Loucy (cell line): ENCODE data around the gene VWA8.

ENCODE experiments used
- EZH2phosphoT487 ChIP-seq: fragments of 200-600 bp; IDR thresholded peaks from 2 replicates; pipeline ENCODE4 v1.6.1; 2018; ENCODE audit warnings: antibody characterized with exemption, mild to moderate bottlenecking, moderate library complexity, borderline replicate concordance
- TF ChIP-seq, protein P1 (sequence below): fragments of 200-600 bp; sonication (generic); conservative IDR thresholded peaks from 2 replicates; pipeline ENCODE4 v1.5.1; 2014; ENCODE audit warnings: mild to moderate bottlenecking, antibody characterized with exemption, low read length

DNA sequence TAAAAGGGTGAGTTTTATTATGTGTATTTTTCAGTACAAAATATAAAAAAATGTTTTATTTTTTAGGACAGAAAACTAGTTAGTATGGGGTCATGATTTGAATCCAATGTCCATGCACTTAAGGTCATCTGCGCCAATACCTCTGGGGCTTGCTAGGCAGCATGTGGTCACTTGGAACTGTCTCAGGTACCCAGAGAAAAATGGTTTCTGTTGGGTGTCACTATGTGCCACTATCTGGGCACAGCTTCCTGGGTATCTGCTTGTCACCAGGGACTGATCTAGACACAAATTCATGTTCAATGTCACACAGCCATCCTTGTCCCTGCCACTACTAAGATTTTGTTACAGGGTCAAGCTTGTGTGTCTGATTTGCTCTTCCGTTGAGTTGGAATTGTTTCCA, 403.2 kb downstream of the VWA8 start:
- TF ChIP-seq, protein P1, sequence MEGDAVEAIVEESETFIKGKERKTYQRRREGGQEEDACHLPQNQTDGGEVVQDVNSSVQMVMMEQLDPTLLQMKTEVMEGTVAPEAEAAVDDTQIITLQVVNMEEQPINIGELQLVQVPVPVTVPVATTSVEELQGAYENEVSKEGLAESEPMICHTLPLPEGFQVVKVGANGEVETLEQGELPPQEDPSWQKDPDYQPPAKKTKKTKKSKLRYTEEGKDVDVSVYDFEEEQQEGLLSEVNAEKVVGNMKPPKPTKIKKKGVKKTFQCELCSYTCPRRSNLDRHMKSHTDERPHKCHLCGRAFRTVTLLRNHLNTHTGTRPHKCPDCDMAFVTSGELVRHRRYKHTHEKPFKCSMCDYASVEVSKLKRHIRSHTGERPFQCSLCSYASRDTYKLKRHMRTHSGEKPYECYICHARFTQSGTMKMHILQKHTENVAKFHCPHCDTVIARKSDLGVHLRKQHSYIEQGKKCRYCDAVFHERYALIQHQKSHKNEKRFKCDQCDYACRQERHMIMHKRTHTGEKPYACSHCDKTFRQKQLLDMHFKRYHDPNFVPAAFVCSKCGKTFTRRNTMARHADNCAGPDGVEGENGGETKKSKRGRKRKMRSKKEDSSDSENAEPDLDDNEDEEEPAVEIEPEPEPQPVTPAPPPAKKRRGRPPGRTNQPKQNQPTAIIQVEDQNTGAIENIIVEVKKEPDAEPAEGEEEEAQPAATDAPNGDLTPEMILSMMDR = no peak
- no peak for TF ChIP-seq EZH2phosphoT487
